HPDE6-E6E7 (cell line): ENCODE results near the gene RAP1GAP2.
"Not testable (repeated sequence)": the region's sequence is repeated elsewhere in the genome, so short reads cannot be mapped to it uniquely, and the experiment has no call there.

Experiments
- DNase-seq: peaks from one replicate; pipeline ENCODE4 v3.0.0; 2011; ENCODE audit warnings: missing footprints; ENCODE audit errors: extremely low spot score

The RAP1GAP2 gene

GRCh38 chr17:2814481-2815341 lies 18.5 kb downstream of the RAP1GAP2 start:
- DNase-seq, result no peak

- DNase-seq, result no peak
Observed at GRCh38 chr17:2815781-2816185, 19.5 kb downstream of the RAP1GAP2 start.

GRCh38 chr17:2816688-2817087 lies 20.4 kb downstream of the RAP1GAP2 start:
- no peak for DNase-seq

GRCh38 chr17:2819294-2819693 lies 23.1 kb downstream of the RAP1GAP2 start:
- DNase-seq, result not testable (repeated sequence)

- DNase-seq, result no peak
Observed at GRCh38 chr17:2819921-2820501, 23.8 kb downstream of the RAP1GAP2 start.

- DNase-seq, result no peak
Observed at GRCh38 chr17:2821868-2822267, 25.6 kb downstream of the RAP1GAP2 start.

GRCh38 chr17:2822358-2822757 lies 26.1 kb downstream of the RAP1GAP2 start:
- no peak for DNase-seq

GRCh38 chr17:2825253-2825970 lies 29.2 kb downstream of the RAP1GAP2 start:
- DNase-seq, result no peak

GRCh38 chr17:2828397-2829038 lies 32.3 kb downstream of the RAP1GAP2 start:
- DNase-seq, result peak; percentile 78

- DNase-seq, result no peak
Observed at GRCh38 chr17:2830678-2831077, 34.4 kb downstream of the RAP1GAP2 start.

GRCh38 chr17:2835780-2836179 lies 39.5 kb downstream of the RAP1GAP2 start:
- DNase-seq, result no peak

GRCh38 chr17:2837147-2837561 lies 40.9 kb downstream of the RAP1GAP2 start:
- DNase-seq, result no peak

- DNase-seq, result no peak
Observed at GRCh38 chr17:2841606-2842005, 45.4 kb downstream of the RAP1GAP2 start.

GRCh38 chr17:2842464-2842863 lies 46.2 kb downstream of the RAP1GAP2 start:
- DNase-seq, result no peak

GRCh38 chr17:2844416-2844815 lies 48.2 kb downstream of the RAP1GAP2 start:
- DNase-seq, result no peak

GRCh38 chr17:2847381-2848333 lies 51.4 kb downstream of the RAP1GAP2 start:
- no peak for DNase-seq

GRCh38 chr17:2849327-2849670 lies 53.1 kb downstream of the RAP1GAP2 start:
- DNase-seq, result no peak

GRCh38 chr17:2850991-2851390 lies 54.8 kb downstream of the RAP1GAP2 start:
- DNase-seq, result no peak

GRCh38 chr17:2851615-2852014 lies 55.4 kb downstream of the RAP1GAP2 start:
- DNase-seq, result no peak

GRCh38 chr17:2852221-2852620 lies 56.0 kb downstream of the RAP1GAP2 start:
- no peak for DNase-seq

- no peak for DNase-seq
Observed at GRCh38 chr17:2852729-2853282, 56.6 kb downstream of the RAP1GAP2 start.
